Endodermal cell (in vitro differentiated cells): ENCODE results near the gene CLSTN2. TPM values are rescaled to one million over a fixed set of nuclear protein-coding genes. Genes with fewer than 3 reads are reported as not detected.

Experiments used
- DNase-seq: peaks from one replicate; pipeline ENCODE4 v3.0.0-alpha.2; 2017
- H3K27ac ChIP-seq: 2 replicates; pipeline ENCODE4 v1.5.1; 2013; ENCODE audit warnings: mild to moderate bottlenecking, low read depth, low read length, moderate library complexity
- H3K27me3 ChIP-seq: 2 replicates; pipeline ENCODE4 v1.6.1; 2013; ENCODE audit warnings: mild to moderate bottlenecking, low read length, moderate library complexity; ENCODE audit not compliant: insufficient read depth, control insufficient read depth, poor library complexity, severe bottlenecking
- H3K36me3 ChIP-seq: 2 replicates; pipeline ENCODE4 v1.7.0; 2013; ENCODE audit warnings: mild to moderate bottlenecking, low read length, moderate library complexity; ENCODE audit not compliant: control insufficient read depth, insufficient read depth
- H3K4me1 ChIP-seq: one replicate; pipeline ENCODE4 v1.7.0; 2013; ENCODE audit warnings: low read length; ENCODE audit not compliant: control insufficient read depth, insufficient read depth
- H3K4me3 ChIP-seq: 2 replicates; pipeline ENCODE4 v1.5.1; 2013; ENCODE audit warnings: mild to moderate bottlenecking, low read length, moderate library complexity
- H3K9ac ChIP-seq: 2 replicates; pipeline ENCODE4 v1.6.1; 2013; ENCODE audit warnings: mild to moderate bottlenecking, low read length, moderate library complexity; ENCODE audit not compliant: poor library complexity, severe bottlenecking; ENCODE audit errors: extremely low read depth
- H3K9me3 ChIP-seq: 2 replicates; pipeline ENCODE4 v1.6.1; 2013; ENCODE audit warnings: mild to moderate bottlenecking, low read length, moderate library complexity; ENCODE audit not compliant: control insufficient read depth
- H3K27ac Mint-ChIP-seq: 2 replicates; pipeline ENCODE4 v1.8.0; 2020; ENCODE audit warnings: mixed read lengths
- H3K27me3 Mint-ChIP-seq: 2 replicates; pipeline ENCODE4 v1.8.0; 2021; ENCODE audit warnings: mild to moderate bottlenecking, mixed read lengths; ENCODE audit not compliant: insufficient read depth
- H3K36me3 Mint-ChIP-seq: 2 replicates; pipeline ENCODE4 v1.8.0; 2020; ENCODE audit warnings: low read depth, mixed read lengths
- H3K4me1 Mint-ChIP-seq: 2 replicates; pipeline ENCODE4 v1.8.0; 2020; ENCODE audit warnings: mixed read lengths
- H3K4me3 Mint-ChIP-seq: 2 replicates; pipeline ENCODE4 v1.8.0; 2020; ENCODE audit warnings: mild to moderate bottlenecking, moderate library complexity, mixed read lengths
- H3K9me3 Mint-ChIP-seq: 2 replicates; pipeline ENCODE4 v1.8.0; 2020; ENCODE audit warnings: mild to moderate bottlenecking, mixed read lengths
- CTCF ChIP-seq: fragments of 200-600 bp; sonication (generic); conservative IDR thresholded peaks from 2 replicates; pipeline ENCODE4 v1.5.0; 2021; ENCODE audit warnings: antibody characterized with exemption, mild to moderate bottlenecking
- WGBS, 2 experiments: methylation state at CpG; one replicate each; pipeline versions ENCODE4 v1.1.5 to v1.1.7; 2013; ENCODE audit warnings: missing lambda C conversion rate in 2 of 2, mixed read lengths in 1 of 2; ENCODE audit not compliant: insufficient coverage in 1 of 2, insufficient read length in 1 of 2; 5-methylcytosine and 5-hydroxymethylcytosine counted together
- total RNA-seq, 2 donors: library from RNA; stranded (reverse); fragmentation: NEBNext Ultra II Directional in 1 of 2; extraction: Animal tissue kit (Norgen Biotek cat#: 25700) in 1 of 2; gene quantifications; 2 replicates in 1 of 2; 3 replicates in 1 of 2; pipeline ENCODE4 v1.2.1, GENCODE V29; 2021

Gene CLSTN2
- total RNA-seq, 2 donors from 2014 or later, result 0.13 to 0.42 TPM

- no peaks in the 10 kb centered on the region for H3K27me3 Mint-ChIP-seq
- Histone ChIP-seq H3K9me3 (no peaks in the 10 kb centered on the region), H3K27ac (no peak overlapping the region), H3K9ac (no peak overlapping the region), H3K4me1 (no peaks in the 10 kb centered on the region), H3K4me3 (no peak overlapping the region), H3K36me3 (no peaks in the 10 kb centered on the region), H3K27me3 (no peaks in the 10 kb centered on the region)
- no peak for TF ChIP-seq CTCF
- no peak overlapping the region for H3K27ac Mint-ChIP-seq
- WGBS, 2 experiments, result no CpG with 5 or more reads among the region's 2 CpGs
- no peak overlapping the region for H3K4me3 Mint-ChIP-seq
- H3K36me3 Mint-ChIP-seq, result no peaks in the 10 kb centered on the region
- no peaks in the 10 kb centered on the region for H3K4me1 Mint-ChIP-seq
- no peaks in the 10 kb centered on the region for H3K9me3 Mint-ChIP-seq
- no peak for DNase-seq
Observed at GRCh38 chr3:140399871-140400270, 464.9 kb downstream of the CLSTN2 start.

GRCh38 chr3:140403079-140403478 lies 468.1 kb downstream of the CLSTN2 start:
- Histone ChIP-seq H3K36me3 (no peaks in the 10 kb centered on the region), H3K9ac (no peak overlapping the region), H3K4me1 (no peaks in the 10 kb centered on the region), H3K27me3 (no peaks in the 10 kb centered on the region), H3K9me3 (no peaks in the 10 kb centered on the region), H3K27ac (no peak overlapping the region), H3K4me3 (no peak overlapping the region)
- Mint-ChIP-seq H3K4me3 (no peak overlapping the region), H3K27me3 (no peaks in the 10 kb centered on the region), H3K4me1 (no peaks in the 10 kb centered on the region), H3K36me3 (no peaks in the 10 kb centered on the region), H3K27ac (no peak overlapping the region), H3K9me3 (no peaks in the 10 kb centered on the region)
- no peak for TF ChIP-seq CTCF
- no peak for DNase-seq
- 94 to 100% methylated on average over 1 to 2 of the region's 2 CpGs for WGBS, 2 experiments

DNA sequence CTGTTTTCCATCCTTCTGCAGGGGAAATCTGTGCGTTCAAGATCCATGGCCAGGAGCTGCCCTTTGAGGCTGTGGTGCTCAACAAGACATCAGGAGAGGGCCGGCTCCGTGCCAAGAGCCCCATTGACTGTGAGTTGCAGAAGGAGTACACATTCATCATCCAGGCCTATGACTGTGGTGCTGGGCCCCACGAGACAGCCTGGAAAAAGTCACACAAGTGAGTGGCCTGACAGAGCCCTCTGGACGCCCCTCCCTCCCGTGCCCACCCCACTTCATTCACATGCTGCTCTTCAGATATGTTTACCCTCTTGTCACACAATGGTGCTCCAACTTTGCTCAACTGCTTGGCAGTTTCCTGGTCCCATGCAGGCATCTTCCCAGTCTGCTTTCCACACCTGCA lies 468.6 kb downstream of the CLSTN2 start:
- Mint-ChIP-seq H3K4me1 (no peaks in the 10 kb centered on the region), H3K9me3 (no peaks in the 10 kb centered on the region), H3K4me3 (no peak overlapping the region), H3K36me3 (no peaks in the 10 kb centered on the region), H3K27ac (no peak overlapping the region), H3K27me3 (no peaks in the 10 kb centered on the region)
- DNase-seq, result no peak
- H3K27ac ChIP-seq, result no peak overlapping the region
- WGBS, 2 experiments, result 89 to 90% methylated on average over 2 to 6 of the region's 6 CpGs
- no peak overlapping the region for H3K9ac ChIP-seq
- H3K4me3 ChIP-seq, result no peak overlapping the region
- TF ChIP-seq CTCF, result no peak
- no peaks in the 10 kb centered on the region for H3K27me3 ChIP-seq
- no peaks in the 10 kb centered on the region for H3K9me3 ChIP-seq
- H3K4me1 ChIP-seq, result no peaks in the 10 kb centered on the region
- no peaks in the 10 kb centered on the region for H3K36me3 ChIP-seq
